HG03442 (cell line): ENCODE results near the gene CSF1R.

ENCODE experiments used
- ATAC-seq: cut with Tn5 transposase; IDR thresholded peaks from one replicate; pipeline ENCODE4 v1.9.1; 2021; ENCODE audit warnings: mild to moderate bottlenecking, moderate library complexity; ENCODE audit not compliant: unreplicated experiment

CSF1R gene

GRCh38 chr5:150120617-150121447, 34.5 kb upstream of the CSF1R start:
- ATAC-seq: no peak

DNA sequence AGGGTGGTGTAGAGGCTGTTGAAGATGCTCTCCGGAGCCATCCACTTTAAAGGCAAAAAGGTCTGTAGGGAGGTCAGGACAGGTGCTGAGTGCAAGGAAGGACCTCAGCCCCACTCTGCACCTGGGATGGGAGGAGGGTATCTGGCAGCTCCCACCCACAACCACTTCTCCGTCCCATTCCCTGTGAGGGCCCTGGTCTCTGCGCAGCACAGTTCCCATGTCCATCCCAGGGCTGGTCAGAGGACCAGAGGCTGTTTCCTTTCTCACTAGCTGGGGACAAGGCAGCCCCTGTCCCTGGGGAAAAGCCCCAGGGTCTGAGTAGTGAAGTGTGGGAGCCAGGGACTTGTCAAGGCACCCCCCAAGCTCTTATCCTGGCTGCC, 33.7 kb upstream of the CSF1R start:
- no peak for ATAC-seq

DNA sequence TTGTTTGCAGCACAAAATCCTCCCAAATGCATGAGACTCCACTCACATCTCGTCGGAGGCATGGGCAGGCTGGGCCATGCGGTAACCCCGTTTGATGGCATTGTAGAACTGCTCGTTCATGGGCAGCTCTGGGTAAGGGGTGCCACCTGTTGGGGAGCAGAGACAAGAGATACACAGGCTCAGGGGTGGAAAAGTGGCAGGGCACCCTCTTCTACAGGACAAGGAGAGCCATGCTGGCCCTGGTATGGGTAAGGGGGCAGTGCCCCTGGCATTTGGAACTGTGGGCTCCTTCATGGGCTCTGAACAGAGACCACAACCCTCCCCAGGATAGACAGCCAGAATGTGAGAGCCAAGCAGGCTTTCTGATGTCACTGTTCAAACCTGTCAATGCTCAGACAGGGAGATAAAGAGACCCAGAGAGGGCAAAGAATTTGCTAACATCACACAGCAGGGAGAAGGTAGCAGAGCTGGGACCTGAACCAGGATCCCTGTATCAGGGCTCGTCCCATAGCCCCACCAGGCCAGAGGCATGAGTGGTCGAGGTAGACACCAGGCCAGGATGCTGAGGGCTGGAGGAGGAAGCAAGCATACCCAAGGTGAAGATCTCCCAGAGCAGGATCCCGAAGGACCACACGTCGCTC, 33.2 kb upstream of the CSF1R start:
- ATAC-seq: no peak

- no peak for ATAC-seq
Observed at GRCh38 chr5:150118561-150119229, 32.3 kb upstream of the CSF1R start.

DNA sequence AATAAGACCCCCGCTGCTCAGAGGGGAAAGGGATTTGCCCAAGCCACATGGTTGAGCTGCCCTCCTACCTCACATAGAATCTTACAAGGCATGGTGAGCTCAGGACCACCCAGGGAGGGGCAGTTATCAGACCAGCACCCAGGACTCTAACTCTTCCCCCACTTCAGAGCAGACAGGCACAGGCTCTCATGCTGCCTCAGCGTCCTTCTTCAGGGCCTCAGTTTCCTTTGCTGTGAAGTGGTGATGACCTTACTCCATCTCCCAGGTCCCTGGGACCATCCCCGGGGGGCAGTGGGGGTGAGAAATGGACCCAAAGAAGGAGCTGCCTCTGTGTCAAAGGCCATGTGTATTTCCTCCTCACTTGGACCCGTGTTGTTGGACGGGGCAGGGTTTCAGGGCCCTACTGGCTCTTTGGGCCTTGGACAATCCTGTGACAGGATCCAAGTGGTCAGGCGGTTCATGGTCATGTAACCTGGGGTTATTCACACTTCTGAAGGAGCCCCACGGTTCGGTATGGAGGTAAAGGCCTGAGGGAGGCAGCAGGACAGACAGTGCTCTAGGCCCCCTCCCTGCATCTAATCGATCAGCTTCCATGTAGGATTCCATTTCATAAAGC, 31.7 kb upstream of the CSF1R start:
- no peak for ATAC-seq

DNA sequence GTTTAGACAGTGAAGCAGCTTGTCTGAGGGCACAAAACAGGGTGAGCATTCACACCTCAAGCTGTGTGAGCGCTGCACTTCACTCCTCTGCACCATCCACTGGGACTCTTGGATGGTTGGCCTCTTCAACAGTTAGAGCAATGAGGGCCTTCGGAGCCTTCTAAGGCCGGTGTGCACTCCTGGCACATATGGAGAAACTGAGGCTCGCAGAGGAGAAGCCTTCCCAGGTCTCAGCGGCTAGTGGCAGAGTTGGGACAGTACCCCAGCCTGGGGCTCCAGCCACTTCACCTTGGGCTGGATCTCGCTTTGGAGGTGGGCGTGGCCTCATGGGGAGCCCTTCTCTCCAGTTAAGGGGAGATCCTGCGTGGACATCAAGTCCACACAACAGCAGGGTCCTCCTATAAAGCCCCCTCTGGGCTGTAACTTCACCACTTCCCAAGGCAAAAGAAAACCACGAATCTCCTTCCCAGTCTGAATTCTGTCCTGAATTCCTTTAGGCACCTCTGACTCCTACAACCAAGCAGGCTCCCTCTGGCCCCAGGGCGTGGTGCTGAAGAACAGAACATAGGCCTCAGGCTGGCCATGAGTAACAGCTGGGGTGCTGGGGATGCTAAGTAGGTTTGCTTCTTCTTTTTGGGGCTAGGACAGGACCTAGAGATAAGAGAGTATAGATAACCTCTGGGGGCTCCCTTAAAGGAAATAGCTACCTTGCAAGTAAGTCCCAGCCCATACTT, 30.5 kb upstream of the CSF1R start:
- no peak for ATAC-seq

GRCh38 chr5:150114773-150115408, 28.5 kb upstream of the CSF1R start:
- no peak for ATAC-seq

DNA sequence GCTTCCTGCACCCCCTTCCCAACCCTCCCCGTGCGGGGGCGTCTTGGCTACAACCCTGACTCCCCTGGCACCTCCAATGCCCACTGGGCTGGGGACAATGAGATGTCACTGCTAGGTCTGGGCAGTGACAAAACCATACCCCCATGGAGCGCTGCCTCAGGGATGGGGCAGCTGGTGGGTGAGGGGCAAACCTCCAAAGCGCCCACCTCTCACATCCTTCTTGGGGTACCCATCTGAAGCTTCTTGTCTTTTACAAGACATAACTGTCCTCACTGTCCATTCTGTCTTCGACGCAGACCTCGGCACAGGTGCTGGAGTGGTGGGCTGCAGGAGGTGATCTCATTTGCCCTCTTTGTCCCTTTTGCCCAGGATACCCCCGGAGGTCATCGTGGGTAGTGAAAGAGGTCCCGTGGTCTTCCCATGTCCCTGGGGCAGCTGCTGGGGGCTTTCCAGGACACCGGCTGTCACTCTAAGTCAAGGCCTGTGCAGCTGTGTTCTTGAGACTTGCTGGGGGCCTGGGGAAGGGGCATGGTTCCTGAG, 27.8 kb upstream of the CSF1R start:
- ATAC-seq: no peak

DNA sequence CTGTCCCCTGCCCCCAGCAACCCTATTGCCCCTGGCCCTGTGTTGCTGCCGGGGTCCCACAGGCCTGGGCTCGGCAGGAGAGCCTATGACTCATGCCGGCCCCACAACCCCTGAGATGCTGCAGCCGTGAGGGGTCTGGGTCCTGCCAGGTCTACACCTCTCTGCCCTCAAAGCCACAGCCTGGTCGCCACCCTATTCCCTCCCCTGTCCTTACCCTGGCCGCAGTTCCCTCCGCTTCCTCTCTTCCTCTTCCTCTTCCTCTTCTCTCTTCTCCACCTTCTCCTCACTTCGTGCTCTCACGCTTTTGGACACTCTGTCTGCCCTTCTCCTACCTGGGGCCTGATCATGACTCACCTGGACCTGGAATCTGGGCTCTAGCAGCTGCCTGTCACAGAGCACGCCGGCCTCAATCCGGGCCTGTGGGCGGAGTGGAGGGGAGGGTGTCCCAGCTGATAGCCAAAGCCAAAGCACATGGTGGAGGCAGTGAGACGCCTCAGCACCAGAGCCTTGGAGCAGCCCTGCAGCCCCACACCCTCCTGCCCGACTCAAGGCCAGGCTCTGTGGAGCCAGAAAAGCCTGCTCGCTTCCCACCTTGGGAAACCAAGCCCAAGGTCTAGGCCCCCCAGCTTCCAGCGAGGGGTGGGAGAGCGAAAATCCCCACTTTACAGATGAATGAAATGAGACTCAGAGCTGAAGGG, 26.8 kb upstream of the CSF1R start:
- no peak for ATAC-seq

- no peak for ATAC-seq
Observed at GRCh38 chr5:150112201-150113046, 26.1 kb upstream of the CSF1R start.

GRCh38 chr5:150111122-150111521, 24.8 kb upstream of the CSF1R start:
- no peak for ATAC-seq

DNA sequence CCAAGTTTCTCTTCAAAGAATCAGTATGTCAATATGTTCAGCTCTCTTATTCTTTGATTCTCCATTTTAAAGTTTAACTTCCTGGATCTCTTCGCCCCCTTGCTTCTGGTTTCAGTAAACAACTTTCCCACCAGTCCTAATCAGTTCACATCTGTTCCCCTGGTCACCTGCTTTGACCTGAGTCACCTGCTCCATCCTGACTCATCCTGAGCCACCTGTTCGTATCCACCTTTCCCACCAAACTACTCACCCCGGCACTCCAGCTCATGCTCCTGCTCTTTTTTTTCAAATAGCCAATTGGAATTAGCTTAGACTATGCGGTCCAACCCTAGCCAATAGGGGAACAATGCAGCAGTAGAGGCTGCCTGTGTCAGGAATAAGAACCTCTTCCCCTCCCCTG, 23.6 kb upstream of the CSF1R start:
- ATAC-seq: no peak

- no peak for ATAC-seq
Observed at GRCh38 chr5:150108711-150109514, 22.6 kb upstream of the CSF1R start.

GRCh38 chr5:150107909-150108447, 21.6 kb upstream of the CSF1R start:
- ATAC-seq: no peak

DNA sequence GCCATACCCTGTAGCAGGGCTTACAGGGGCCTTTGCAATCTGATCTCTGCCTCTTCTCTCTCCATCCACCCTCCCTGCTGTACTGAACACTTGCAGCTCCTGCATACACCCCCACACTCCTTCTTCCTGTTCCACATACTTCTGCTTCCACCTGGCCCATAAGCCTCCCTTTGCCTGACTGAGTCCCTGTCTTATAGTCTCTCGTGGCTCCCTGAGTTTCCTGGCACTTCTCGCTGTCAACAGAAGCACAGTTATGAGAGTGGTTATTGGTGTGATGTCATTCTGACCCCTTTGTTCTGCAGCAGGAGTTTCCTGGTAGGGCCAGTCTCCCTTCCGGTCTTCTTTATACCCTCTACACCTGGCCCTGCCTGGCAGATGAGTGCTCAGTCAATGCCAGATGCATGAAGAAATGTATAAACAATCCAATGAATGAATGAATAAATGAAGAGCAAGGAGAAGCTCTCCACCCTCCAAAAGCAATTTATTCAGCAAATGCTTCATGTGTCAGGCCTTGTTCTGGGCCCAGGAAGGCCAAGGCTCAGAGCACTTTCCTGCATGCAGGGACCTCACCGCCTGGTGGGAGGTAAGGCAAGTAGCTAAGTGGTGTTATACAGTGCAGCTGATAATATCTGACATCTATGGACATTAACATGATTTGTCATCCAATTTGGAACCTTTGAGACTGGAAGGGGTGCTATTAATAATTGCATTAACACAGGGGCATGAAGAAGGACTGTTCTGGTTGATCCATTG, 20.5 kb upstream of the CSF1R start:
- ATAC-seq: no peak

DNA sequence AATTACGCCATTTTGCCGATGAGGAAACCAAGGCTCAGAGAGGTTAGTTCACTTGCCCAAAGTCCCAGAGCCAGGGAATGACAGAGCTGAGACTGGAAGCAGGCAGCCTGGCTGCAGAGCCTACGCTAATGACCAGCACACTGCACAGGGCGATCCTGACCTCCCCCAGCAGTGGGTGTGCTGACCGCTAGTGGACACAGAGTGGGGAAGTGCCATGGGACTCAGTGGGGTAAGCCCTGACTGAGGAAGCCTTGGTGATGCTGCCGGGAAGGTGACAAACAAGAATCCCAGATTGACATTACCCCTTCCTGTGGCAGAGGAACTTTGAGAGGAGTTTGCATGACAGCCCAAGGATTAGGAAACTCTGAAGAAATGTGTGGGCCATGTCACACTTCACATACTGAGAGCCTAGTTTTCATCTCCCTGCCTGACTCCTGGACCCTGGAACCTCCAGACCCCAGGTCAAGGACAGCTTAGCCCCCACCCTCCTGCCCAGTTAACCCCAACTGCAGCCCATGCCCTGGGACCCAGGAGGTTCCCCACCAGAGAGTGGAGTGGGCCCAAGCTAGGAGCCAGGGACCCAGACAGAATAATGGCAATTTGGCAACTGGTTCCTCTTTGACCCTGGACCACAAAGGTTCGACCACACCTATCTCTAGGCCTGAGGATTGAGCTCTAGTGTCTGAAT, 19.7 kb upstream of the CSF1R start:
- ATAC-seq: no peak
